ENCODE results near the gene TTYH3.

The TTYH3 gene

GRCh38 chr7:2635148-2635668 is 3.4 kb downstream of the TTYH3 start:
- DNase-seq (ENCODE audit: low read depth) = no peak

- no peak for DNase-seq (ENCODE audit: low read depth)
Observed at GRCh38 chr7:2635810-2636701, 4.3 kb downstream of the TTYH3 start.

- DNase-seq (ENCODE audit: low read depth) = no peak
Observed at GRCh38 chr7:2637066-2637471, 5.3 kb downstream of the TTYH3 start.

GRCh38 chr7:2637505-2638223 is 5.9 kb downstream of the TTYH3 start:
- no peak for DNase-seq (ENCODE audit: low read depth)

- DNase-seq (ENCODE audit: low read depth) = no peak
Observed at GRCh38 chr7:2638224-2638991, 6.6 kb downstream of the TTYH3 start.

GRCh38 chr7:2639181-2639681 is 7.4 kb downstream of the TTYH3 start:
- DNase-seq (ENCODE audit: low read depth) = no peak

GRCh38 chr7:2639695-2640481 is 8.1 kb downstream of the TTYH3 start:
- DNase-seq (ENCODE audit: low read depth) = no peak

- no peak for DNase-seq (ENCODE audit: low read depth)
Observed at GRCh38 chr7:2640482-2640830, 8.7 kb downstream of the TTYH3 start.

- no peak for DNase-seq (ENCODE audit: low read depth)
Observed at GRCh38 chr7:2640846-2641316, 9.1 kb downstream of the TTYH3 start.

- DNase-seq (ENCODE audit: low read depth) = no peak
Observed at GRCh38 chr7:2641406-2642393, 9.9 kb downstream of the TTYH3 start.

GRCh38 chr7:2643386-2644219 is 11.8 kb downstream of the TTYH3 start:
- no peak for DNase-seq (ENCODE audit: low read depth)

GRCh38 chr7:2644220-2644561 is 12.4 kb downstream of the TTYH3 start:
- DNase-seq (ENCODE audit: low read depth) = no peak

GRCh38 chr7:2644562-2645273 is 12.9 kb downstream of the TTYH3 start:
- DNase-seq (ENCODE audit: low read depth) = no peak

GRCh38 chr7:2645274-2645868 is 13.6 kb downstream of the TTYH3 start:
- DNase-seq (ENCODE audit: low read depth) = peak; percentile 15

GRCh38 chr7:2646336-2646679 is 14.5 kb downstream of the TTYH3 start:
- DNase-seq (ENCODE audit: low read depth) = no peak

GRCh38 chr7:2646680-2647571 is 15.1 kb downstream of the TTYH3 start:
- no peak for DNase-seq (ENCODE audit: low read depth)

- no peak for DNase-seq (ENCODE audit: low read depth)
Observed at GRCh38 chr7:2647594-2648172, 15.9 kb downstream of the TTYH3 start.

Measured in activated T-cell treated with anti-CD3 and anti-CD28 coated beads for 24 hours (primary cell).